Motor neuron (in vitro differentiated cells): ENCODE data around the gene RGS8. TPM values are rescaled to one million over a fixed set of nuclear protein-coding genes. Genes with fewer than 3 reads are reported as not detected.
A peak's percentile ranks its signal among the peaks of the same experiment; 100 is the strongest.

ENCODE experiments used
- ATAC-seq, 8 experiments: fragments of 200-7000 bp; cut with Tn5 transposase; replicated peaks in 6 of 8; 2 replicates each; pipeline ENCODE4 v1.8.0; 2021; ENCODE audit warnings: mild to moderate bottlenecking in 8 of 8, moderate library complexity in 8 of 8
- H3K27ac ChIP-seq, 2 donors: fragments of 250-450 bp; sonication (Bioruptor Pico); 2 replicates each; pipeline ENCODE4 v1.9.0; 2021; ENCODE audit warnings: antibody characterized with exemption in 2 of 2, mild to moderate bottlenecking in 2 of 2, moderate library complexity in 1 of 2
- H3K4me1 ChIP-seq, 2 donors: fragments of 250-450 bp; sonication (Bioruptor Pico); replicated peaks in 1 of 2; 2 replicates each; pipeline ENCODE4 v1.6.1; 2021; ENCODE audit warnings: antibody characterized with exemption in 2 of 2, mild to moderate bottlenecking in 2 of 2, moderate library complexity in 1 of 2
- H3K4me3 ChIP-seq, 5 donors: fragments of 250-450 bp; sonication (Bioruptor Pico); 2 replicates each; pipeline ENCODE4 v1.9.0; 2021; ENCODE audit warnings: antibody characterized with exemption in 5 of 5, mild to moderate bottlenecking in 5 of 5, moderate library complexity in 4 of 5
- WGBS, 10 experiments: fragments of 450-650 bp; shearing (Covaris generic); methylation state at CpG; one replicate each; pipeline ENCODE4 v1.0.0; 2022; 5-methylcytosine and 5-hydroxymethylcytosine counted together
- in situ Hi-C, 9 experiments: fragments of 400-800 bp; cut with MboI; loops; one replicate each; pipeline ENCODE4 v1.15.0; 2021; ENCODE audit warnings: low sequenced_read_pairs in 9 of 9, low pct_unique_long_range_greater_than_20kb in 2 of 9; ENCODE audit not compliant: unreplicated experiment in 9 of 9
- total RNA-seq, 8 experiments: library from RNA; unstranded; fragments of 300-600 nt; gene quantifications; 2 replicates each; pipeline versions ENCODE4 v1.2.3 to v1.2.4, GENCODE V29; 2022

Gene RGS8, protein sequence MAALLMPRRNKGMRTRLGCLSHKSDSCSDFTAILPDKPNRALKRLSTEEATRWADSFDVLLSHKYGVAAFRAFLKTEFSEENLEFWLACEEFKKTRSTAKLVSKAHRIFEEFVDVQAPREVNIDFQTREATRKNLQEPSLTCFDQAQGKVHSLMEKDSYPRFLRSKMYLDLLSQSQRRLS
- total RNA-seq: 10 to 100 TPM in 4 of 8 experiments, 1 to 10 TPM in 1, under 1 TPM in 3; 0.04 to 31.5 (median 9.7) TPM

DNA sequence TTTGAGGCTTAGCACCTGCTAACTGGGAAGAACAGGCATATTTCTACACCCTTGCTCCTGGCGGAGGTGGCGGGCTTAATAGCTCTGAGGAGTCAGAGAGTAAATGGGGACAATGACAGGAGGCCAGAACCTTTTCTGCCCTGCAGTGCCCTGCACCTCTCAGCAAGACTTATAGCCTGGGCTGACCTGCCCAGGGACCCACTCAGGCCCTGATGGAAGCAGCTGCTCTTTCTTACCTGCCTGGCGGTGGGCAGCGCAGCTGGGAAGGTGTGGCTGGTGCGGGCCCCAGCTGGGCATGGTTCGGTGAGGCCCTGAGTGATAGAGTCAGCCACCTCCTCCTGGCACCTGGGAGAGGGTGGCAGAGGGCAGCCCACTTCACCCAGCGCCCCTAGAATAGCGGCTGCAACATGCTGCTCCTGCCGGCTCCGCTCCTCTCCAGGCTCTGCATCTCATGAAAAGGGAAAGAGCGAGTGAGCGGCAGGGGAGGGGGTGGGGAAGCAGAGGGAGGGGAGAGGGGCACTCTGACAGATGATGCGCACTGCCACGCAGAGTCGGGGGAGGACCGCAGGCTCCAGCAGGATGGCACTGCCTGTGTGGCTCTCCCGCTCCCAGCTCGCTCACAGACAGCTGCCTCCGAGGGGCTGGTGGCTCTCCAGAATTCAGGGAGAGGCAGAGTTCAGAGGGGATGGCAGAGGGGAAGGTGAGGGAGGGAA lies at the start of gene RGS8:
TSS of gene RGS8 (minus strand) at position 472 of the 713 bp plus-strand sequence. CDS start 14,938 bp downstream, outside the sequence.
- peak within 1 kb of the TSS; percentile 24 to 44 for H3K27ac ChIP-seq
- peaks cover 33 to 47% of the 10 kb centered on the region in 2 donors for H3K4me1 ChIP-seq
- in situ Hi-C loops: no loop called here
- no peak within 1 kb of the TSS for H3K4me3 ChIP-seq
- 52 to 100% (median 60%) methylated on average over 1 to 4 of the region's 19 CpGs; no CpG with 5 or more reads in 5 of the 10 experiments for WGBS, 10 experiments
- ATAC-seq: peak in 5 of 8 experiments; percentile 87 to 90 (median 88)

DNA sequence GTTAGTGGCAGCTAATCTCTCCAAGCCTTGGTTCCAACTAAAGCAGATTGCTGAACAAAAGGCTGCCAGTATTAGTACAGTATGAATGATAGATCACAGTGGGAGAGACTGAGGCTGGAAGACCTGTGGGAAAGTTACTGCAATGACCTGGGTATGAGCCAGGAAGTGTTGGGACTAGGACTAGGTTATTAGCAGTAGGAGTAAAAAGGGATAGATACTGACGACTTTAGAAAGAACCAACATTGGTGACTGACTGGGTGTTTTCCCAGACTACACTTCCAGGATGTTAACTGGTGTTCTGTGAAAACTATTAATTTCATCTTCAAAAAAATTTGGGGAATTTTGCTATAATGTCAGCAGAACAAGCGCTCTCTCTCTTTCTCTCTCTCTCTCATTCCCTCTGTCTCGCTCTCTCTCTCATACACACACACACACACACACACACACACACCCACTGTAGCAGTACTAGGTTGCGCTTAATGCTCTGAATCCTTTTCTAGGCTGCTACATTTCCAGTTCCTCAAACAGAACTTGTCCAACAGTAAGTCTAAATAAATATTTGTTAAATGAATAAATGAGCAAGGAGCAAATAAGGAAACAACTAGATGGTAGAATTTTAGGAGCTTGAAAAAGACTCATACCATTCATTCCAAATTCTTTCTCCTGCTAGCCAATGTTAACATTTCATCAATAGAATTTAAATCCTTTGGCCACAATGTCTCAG lies 47.6 kb upstream of the RGS8 start:
- peak in 1 of 8 experiments; percentile 77 for ATAC-seq
- H3K4me3 ChIP-seq: no peak overlapping the region
- no peaks in the 10 kb centered on the region for H3K4me1 ChIP-seq
- WGBS, 10 experiments: 60 to 98% (median 79%) methylated on average over 1 to 4 of the region's 4 CpGs
- in situ Hi-C loops: no loop called here
- H3K27ac ChIP-seq: no peak overlapping the region

DNA sequence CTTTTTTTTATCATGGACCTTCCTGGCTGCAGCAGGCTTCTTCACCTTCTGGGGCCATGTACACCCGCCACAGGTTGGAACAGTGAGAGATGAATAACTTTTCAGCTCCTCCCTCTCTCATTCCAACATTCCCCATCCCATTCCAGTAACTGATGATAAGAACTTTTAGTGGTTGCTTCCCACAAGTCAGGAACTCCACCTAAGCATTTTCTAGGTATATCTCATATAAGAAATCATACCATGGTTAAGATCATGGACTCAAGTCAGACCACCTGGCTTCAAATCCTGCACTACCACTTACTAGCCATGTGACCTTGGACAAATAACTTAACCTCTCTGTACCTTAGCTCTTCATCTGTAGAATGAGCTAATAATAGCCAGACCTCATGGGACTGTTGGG lies 42.5 kb upstream of the RGS8 start:
- 13 to 100% (median 83%) methylated on average over 1 of the region's 1 CpG; no CpG with 5 or more reads in 5 of the 10 experiments for WGBS, 10 experiments
- Histone ChIP-seq H3K27ac (no peak overlapping the region), H3K4me1 (no peaks in the 10 kb centered on the region), H3K4me3 (no peak overlapping the region)
- in situ Hi-C loops: no loop called here
- ATAC-seq: peak in 2 of 8 experiments; percentile 31 to 58

- in situ Hi-C loops: no loop called here
- peak in 3 of 8 experiments; percentile 23 to 49 (median 40) for ATAC-seq
- H3K27ac ChIP-seq: no peak overlapping the region
- H3K4me3 ChIP-seq: no peak overlapping the region
- H3K4me1 ChIP-seq: peaks cover 0 to 6% of the 10 kb centered on the region in 2 donors
- WGBS, 10 experiments: 42 to 100% (median 72%) methylated on average over 1 to 8 of the region's 8 CpGs; no CpG with 5 or more reads in 1 of the 10 experiments
These were observed 41.2 kb upstream of the RGS8 start for GRCh38 chr1:182725259-182726255.

DNA sequence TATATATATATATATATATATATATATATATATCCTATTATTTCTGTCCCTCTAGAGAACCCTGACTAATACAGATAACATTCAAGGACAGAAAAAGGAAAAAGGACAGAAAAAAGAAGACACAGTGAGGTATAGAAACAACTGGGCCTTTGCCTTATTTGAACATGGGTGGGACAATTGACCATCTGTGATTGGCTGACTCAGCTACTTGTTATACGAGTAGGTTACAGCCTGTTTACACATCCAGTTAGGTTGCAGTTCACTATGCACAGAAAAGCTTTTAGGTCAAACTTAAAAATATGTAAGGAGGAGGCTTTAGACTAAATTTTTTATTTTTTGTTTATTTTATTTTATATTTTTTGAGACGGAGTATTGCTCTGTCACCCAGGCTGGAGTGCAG lies 39.8 kb upstream of the RGS8 start:
- in situ Hi-C loops: no loop called here
- Histone ChIP-seq H3K4me3 (no peak overlapping the region), H3K4me1 (peaks cover 0 to 9% of the 10 kb centered on the region in 2 donors), H3K27ac (no peak overlapping the region)
- 60 to 100% (median 92%) methylated on average over 1 to 2 of the region's 2 CpGs; no CpG with 5 or more reads in 4 of the 10 experiments for WGBS, 10 experiments
- ATAC-seq: no peak

DNA sequence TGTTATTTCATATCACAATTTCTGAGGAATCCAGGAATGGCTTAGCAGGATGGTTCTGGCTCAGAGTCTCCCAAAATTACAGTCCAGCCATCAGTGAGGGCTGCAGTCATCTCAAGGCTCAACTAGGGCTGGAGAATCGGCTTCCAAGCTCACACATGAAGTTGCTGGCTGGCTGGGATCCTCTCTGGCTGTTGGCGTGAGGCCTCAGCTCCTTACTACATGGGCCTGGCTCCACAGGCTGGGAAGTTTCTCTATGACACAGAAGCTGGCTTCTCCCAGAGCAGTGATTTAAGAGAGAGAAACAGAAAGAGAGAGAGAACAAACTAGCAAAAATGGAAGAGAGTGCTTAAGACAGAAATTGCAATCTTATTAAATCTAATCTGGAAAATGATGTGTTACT lies 38.8 kb upstream of the RGS8 start:
- no peak overlapping the region for H3K27ac ChIP-seq
- peaks cover 0 to 9% of the 10 kb centered on the region in 2 donors for H3K4me1 ChIP-seq
- ATAC-seq: no peak
- H3K4me3 ChIP-seq: no peak overlapping the region
- in situ Hi-C loops: no loop called here
- 20 to 100% (median 100%) methylated on average over 1 to 2 of the region's 2 CpGs; no CpG with 5 or more reads in 3 of the 10 experiments for WGBS, 10 experiments

- ATAC-seq: peak in 2 of 8 experiments; percentile 15 to 23
- Histone ChIP-seq H3K27ac (no peak overlapping the region), H3K4me1 (peaks cover 0 to 14% of the 10 kb centered on the region in 2 donors), H3K4me3 (no peak overlapping the region)
- in situ Hi-C loops: no loop called here
- 8 to 50% (median 27%) methylated on average over 1 of the region's 1 CpG; no CpG with 5 or more reads in 2 of the 10 experiments for WGBS, 10 experiments
These were observed 37.1 kb upstream of the RGS8 start for GRCh38 chr1:182721525-182721924.

GRCh38 chr1:182720463-182720862 lies 36.1 kb upstream of the RGS8 start:
- in situ Hi-C loops: no loop called here
- Histone ChIP-seq H3K4me1 (peaks cover 0 to 14% of the 10 kb centered on the region in 2 donors), H3K4me3 (no peak overlapping the region), H3K27ac (no peak overlapping the region)
- peak in 5 of 8 experiments; percentile 38 to 81 (median 64) for ATAC-seq
- WGBS, 10 experiments: 47 to 100% (median 78%) methylated on average over 1 to 2 of the region's 2 CpGs; no CpG with 5 or more reads in 3 of the 10 experiments

GRCh38 chr1:182719553-182719952 lies 35.2 kb upstream of the RGS8 start:
- in situ Hi-C loops: no loop called here
- ATAC-seq: peak in 2 of 8 experiments; percentile 53
- no peak overlapping the region for H3K4me3 ChIP-seq
- H3K27ac ChIP-seq: no peak overlapping the region
- H3K4me1 ChIP-seq: peaks cover 0 to 14% of the 10 kb centered on the region in 2 donors
- 50 to 100% (median 91%) methylated on average over 1 to 4 of the region's 4 CpGs; no CpG with 5 or more reads in 2 of the 10 experiments for WGBS, 10 experiments

- in situ Hi-C loops: no loop called here
- 55 to 100% (median 92%) methylated on average over 1 to 2 of the region's 2 CpGs; no CpG with 5 or more reads in 4 of the 10 experiments for WGBS, 10 experiments
- no peak for ATAC-seq
- Histone ChIP-seq H3K4me1 (peaks cover 0 to 14% of the 10 kb centered on the region in 2 donors), H3K4me3 (no peak overlapping the region), H3K27ac (no peak overlapping the region)
These were observed 33.9 kb upstream of the RGS8 start for GRCh38 chr1:182718311-182718710.

DNA sequence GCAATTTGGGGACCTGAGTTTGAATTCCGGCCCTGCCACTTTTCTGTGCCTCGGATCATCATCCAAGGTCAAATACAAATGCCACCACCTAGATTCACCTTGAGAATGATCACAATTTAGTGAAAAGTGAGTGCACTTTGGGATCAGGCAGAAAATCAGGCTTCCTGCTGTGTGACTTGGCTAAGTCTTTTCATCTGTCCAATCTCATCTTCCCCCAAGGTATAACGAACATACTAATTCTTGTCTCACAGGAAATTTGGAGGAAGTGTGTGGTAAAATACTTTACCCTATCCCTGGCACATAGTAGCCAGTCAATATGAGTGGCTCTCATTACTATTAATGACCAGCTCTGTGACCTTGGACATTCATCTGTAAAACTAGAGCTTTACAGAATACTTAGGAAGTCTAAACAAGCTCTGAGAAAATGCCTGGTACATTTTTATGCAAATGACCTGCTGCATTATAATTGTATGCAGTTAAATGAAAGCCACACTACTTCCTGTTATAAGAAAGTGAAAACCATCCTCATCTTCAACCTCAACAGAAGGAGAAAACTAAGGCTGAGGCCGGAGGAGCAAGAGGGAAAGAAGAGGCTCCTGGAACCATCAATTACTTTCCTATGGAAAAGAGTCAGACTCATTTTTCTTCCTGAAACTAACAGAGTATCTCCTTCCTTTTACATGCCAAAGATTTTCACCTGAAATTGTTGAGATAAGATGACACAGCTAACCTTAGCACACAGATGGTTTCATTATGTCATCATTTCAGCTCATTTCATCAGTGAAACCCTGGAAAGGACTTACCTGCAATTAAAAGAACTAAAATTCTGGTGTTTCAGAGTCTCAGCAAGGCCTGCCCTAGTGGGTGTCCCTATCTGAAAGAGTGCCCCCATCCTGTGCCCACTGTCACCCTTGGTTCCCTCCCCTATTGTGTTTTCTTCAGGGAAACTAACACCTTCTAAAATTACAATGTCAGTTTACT lies 32.6 kb upstream of the RGS8 start:
- Histone ChIP-seq H3K27ac (no peak overlapping the region), H3K4me3 (no peak overlapping the region), H3K4me1 (peaks cover 0 to 14% of the 10 kb centered on the region in 2 donors)
- 38 to 97% (median 89%) methylated on average over 1 to 4 of the region's 4 CpGs; no CpG with 5 or more reads in 2 of the 10 experiments for WGBS, 10 experiments
- ATAC-seq: peak in 2 of 8 experiments; percentile 12 to 40
- in situ Hi-C loops: no loop called here
